B cell (primary cell): ENCODE results near the gene RAB30. TPM values are rescaled to one million over a fixed set of nuclear protein-coding genes. Genes with fewer than 3 reads are reported as not detected.

Source experiments
- ATAC-seq: fragments of 200-7000 bp; cut with Tn5 transposase; one replicate; pipeline ENCODE4 v1.10.0; 2021; ENCODE audit warnings: low read depth, mild to moderate bottlenecking, moderate number of reproducible peaks, moderate library complexity
- CTCF ChIA-PET: fragments of 350-600 bp; sonication (Branson Sonifier 250); formaldehyde crosslinking; loops from one replicate; lab custom pipeline; 2021; ENCODE audit warnings: antibody characterized with exemption, inconsistent platforms; lab: Charles Lee
- POLR2A ChIA-PET: fragments of 350-600 bp; sonication (Branson Sonifier 250); formaldehyde crosslinking; loops from one replicate; lab custom pipeline; 2021; ENCODE audit warnings: antibody characterized with exemption; lab: Charles Lee
- DNase-seq: peaks from one replicate; pipeline ENCODE4 v3.0.0; 2013
- H2AFZ ChIP-seq: 2 replicates; pipeline ENCODE4 v1.6.1; 2012; ENCODE audit warnings: mild to moderate bottlenecking, low read depth, low read length; ENCODE audit not compliant: insufficient read depth, poor library complexity, severe bottlenecking
- H3K27ac ChIP-seq, 2 donors: 1 replicate in 1 of 2; 2 replicates in 1 of 2; pipeline ENCODE4 v1.5.1; 2012 to 2013; ENCODE audit warnings: low read length in 2 of 2, mild to moderate bottlenecking in 2 of 2, moderate library complexity in 1 of 2
- H3K27me3 ChIP-seq, 4 experiments: fragments of 200-600 bp in 1 of 4; sonication (generic) in 1 of 4; replicated peaks in 1 of 4; 1 replicate in 2 of 4; 2 replicates in 2 of 4; pipeline versions ENCODE4 v1.6.1 to v1.7.0; 2013 to 2016; ENCODE audit warnings: low read length in 3 of 4, mild to moderate bottlenecking in 2 of 4, mixed read lengths in 1 of 4, moderate library complexity in 1 of 4; ENCODE audit not compliant: insufficient read depth in 4 of 4, control insufficient read depth in 3 of 4; ENCODE audit errors: control extremely low read depth in 1 of 4
- H3K36me3 ChIP-seq, 2 experiments: replicated peaks in 1 of 2; 1 replicate in 1 of 2; 2 replicates in 1 of 2; pipeline versions ENCODE4 v1.6.1 to v1.7.1; 2013; ENCODE audit warnings: low read length in 1 of 2; ENCODE audit not compliant: insufficient read depth in 2 of 2, control insufficient read depth in 1 of 2; ENCODE audit errors: control extremely low read depth in 1 of 2, extremely low read depth in 1 of 2
- H3K4me1 ChIP-seq, 2 donors: fragments of 200-600 bp in 1 of 2; sonication (generic) in 1 of 2; 1 replicate in 1 of 2; 2 replicates in 1 of 2; pipeline versions ENCODE4 v1.5.1 to v1.6.1; 2013 to 2017; ENCODE audit warnings: low read length in 2 of 2; ENCODE audit not compliant: control insufficient read depth in 2 of 2, insufficient read depth in 2 of 2
- H3K4me2 ChIP-seq: replicated peaks from 2 replicates; pipeline ENCODE3; 2012; ENCODE audit warnings: mild to moderate bottlenecking, low read depth, low read length; ENCODE audit not compliant: poor library complexity, severe bottlenecking
- H3K4me3 ChIP-seq, 5 experiments: fragments of 200-600 bp in 1 of 5; sonication (generic) in 1 of 5; 1 replicate in 3 of 5; 2 replicates in 2 of 5; pipeline versions ENCODE4 v1.5.1 to v1.7.0; 2011 to 2016; ENCODE audit warnings: low read length in 4 of 5, mild to moderate bottlenecking in 4 of 5, low read depth in 2 of 5, control low read depth in 1 of 5, moderate library complexity in 1 of 5; ENCODE audit not compliant: insufficient read depth in 1 of 5; ENCODE audit errors: control extremely low read depth in 1 of 5, extremely low read depth in 1 of 5
- H3K79me2 ChIP-seq: fragments of 200-600 bp; sonication (generic); one replicate; pipeline ENCODE4 v1.6.0; 2016; ENCODE audit warnings: low read length; ENCODE audit not compliant: control insufficient read depth, insufficient read depth
- H3K9ac ChIP-seq: fragments of 200-600 bp; sonication (generic); 2 replicates; pipeline ENCODE4 v1.6.1; 2017; ENCODE audit warnings: mild to moderate bottlenecking, low read length, moderate library complexity
- H3K9me3 ChIP-seq, 3 donors: one replicate each; pipeline versions ENCODE4 v1.6.1 to v1.7.1; 2013; ENCODE audit warnings: low read length in 2 of 3; ENCODE audit not compliant: control insufficient read depth in 2 of 3, insufficient read depth in 1 of 3; ENCODE audit errors: control extremely low read depth in 1 of 3
- H4K20me1 ChIP-seq: 2 replicates; pipeline ENCODE4 v1.6.0; 2012; ENCODE audit warnings: mild to moderate bottlenecking, low read length; ENCODE audit not compliant: insufficient read depth, control insufficient read depth, poor library complexity, severe bottlenecking
- H3K27ac Mint-ChIP-seq: one replicate; pipeline ENCODE4 v1.8.0; 2021; ENCODE audit warnings: mixed read lengths
- H3K27me3 Mint-ChIP-seq: one replicate; pipeline ENCODE4 v1.8.0; 2021; ENCODE audit warnings: mixed read lengths
- H3K4me1 Mint-ChIP-seq: one replicate; pipeline ENCODE4 v1.8.0; 2021; ENCODE audit warnings: mixed read lengths
- H3K4me3 Mint-ChIP-seq: one replicate; pipeline ENCODE4 v1.8.0; 2021; ENCODE audit warnings: mixed read lengths
- H3K9me3 Mint-ChIP-seq: one replicate; pipeline ENCODE4 v1.8.0; 2022; ENCODE audit warnings: mixed read lengths; ENCODE audit not compliant: insufficient read depth
- CTCF ChIP-seq: fragments of 200-600 bp; IDR thresholded peaks from one replicate; pipeline ENCODE4 v1.8.0; 2022; ENCODE audit warnings: antibody characterized with exemption, mild to moderate bottlenecking
- EZH2 ChIP-seq: IDR thresholded peaks from 2 replicates; pipeline ENCODE4 v1.6.1; 2012; ENCODE audit warnings: borderline replicate concordance, low read depth, mild to moderate bottlenecking, moderate library complexity, low read length; ENCODE audit not compliant: insufficient read depth, poor library complexity, severe bottlenecking
- WGBS: methylation state at CpG from one replicate; pipeline ENCODE4 v1.1.5; 2013; ENCODE audit warnings: missing lambda C conversion rate; ENCODE audit not compliant: insufficient coverage; 5-methylcytosine and 5-hydroxymethylcytosine counted together
- intact Hi-C: fragments of 100-400 bp; cut with micrococcal nuclease; formaldehyde crosslinking; loops from one replicate; pipeline ENCODE4 v1.10.0; 2022
- polyA plus RNA-seq: library from polyadenylated mRNA; depleted of rRNA; stranded (reverse); fragments of >200 nt; gene quantifications from 2 replicates; pipeline ENCODE4 v1.2.3, GENCODE V29; 2012
- total RNA-seq, 2 donors: library from RNA; stranded (reverse); fragments of 120-200 nt in 1 of 2; gene quantifications; 1 replicate in 1 of 2; 2 replicates in 1 of 2; pipeline versions ENCODE4 v1.2.3 to v1.2.4, GENCODE V29; 2013 to 2022

RAB30 gene
- total and polyA plus RNA-seq, 2 donors (not counting 1 experiment from before 2014, with no cell fraction given), result 26.6 to 214 TPM

- Histone ChIP-seq H2AFZ (no peak overlapping the region), H3K4me2 (peak overlapping the region; percentile 77), H3K4me1 (peaks cover 37 to 38% of the 10 kb centered on the region in 2 donors), H3K36me3 (peaks cover 4 to 20% of the 10 kb centered on the region in 2 experiments), H3K79me2 (peaks cover 86% of the 10 kb centered on the region), H3K4me3 (peak overlapping the region; percentile 74 to 100 (median 94)), H3K9me3 (no peaks in the 10 kb centered on the region), H3K9ac (peak overlapping the region; percentile 97), H4K20me1 (peaks cover 11% of the 10 kb centered on the region), H3K27ac (peak overlapping the region; percentile 94), H3K27me3 (no peaks in the 10 kb centered on the region)
- Mint-ChIP-seq H3K4me3 (no peak overlapping the region), H3K27ac (no peak overlapping the region), H3K4me1 (peaks cover 44% of the 10 kb centered on the region), H3K9me3 (no peaks in the 10 kb centered on the region), H3K27me3 (no peaks in the 10 kb centered on the region)
- ChIA-PET POLR2A (interaction anchor here (1.6 to 3.5 kb wide), 2 partner anchors 11 to 102 kb away, joined by 3 to 42 read pairs; no protein-coding TSS in a partner anchor), CTCF (interaction anchor here (1.8 to 3.1 kb wide), 2 partner anchors 10 to 16 kb away, joined by 4 to 14 read pairs; no protein-coding TSS in a partner anchor)
- WGBS, result no CpG with 5 or more reads among the region's 1 CpG
- peak; percentile 9 for ATAC-seq
- TF ChIP-seq CTCF (no peak), EZH2 (no peak)
- intact Hi-C loops, result loop anchor here (5.0 kb wide), 1 partner anchor 76 kb away; no protein-coding TSS in a partner anchor
- DNase-seq, result peak; percentile 61
These were observed 1.6 kb upstream of the RAB30 start for GRCh38 chr11:83073258-83073657.
